ENCODE results near the gene CPLANE1.
"Not testable (repeated sequence)": the region's sequence is repeated elsewhere in the genome, so short reads cannot be mapped to it uniquely, and the experiment has no call there.

The CPLANE1 gene

DNA sequence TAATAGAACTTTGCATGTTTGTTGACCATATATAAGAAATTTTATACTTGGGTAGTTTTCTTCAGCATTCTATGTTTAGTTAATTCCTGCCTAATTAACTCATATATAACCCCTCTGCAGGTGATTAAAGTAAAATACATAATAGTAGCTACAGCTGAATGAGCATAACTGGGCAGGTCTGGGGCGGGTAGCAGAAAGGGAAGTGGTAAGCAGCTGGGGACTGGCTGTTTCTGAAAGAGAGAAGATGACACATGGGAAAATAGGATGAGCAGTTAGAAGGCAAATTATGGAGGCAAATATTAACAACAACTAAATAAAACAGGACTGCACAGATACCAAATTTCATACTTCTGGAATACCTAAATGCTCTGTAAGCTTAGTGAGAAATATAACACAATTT lies 128.1 kb downstream of the CPLANE1 start:
- DNase-seq (ENCODE audit: low read depth), result no peak

GRCh38 chr5:37120270-37120669 lies 128.9 kb downstream of the CPLANE1 start:
- no peak for DNase-seq (ENCODE audit: low read depth)

DNA sequence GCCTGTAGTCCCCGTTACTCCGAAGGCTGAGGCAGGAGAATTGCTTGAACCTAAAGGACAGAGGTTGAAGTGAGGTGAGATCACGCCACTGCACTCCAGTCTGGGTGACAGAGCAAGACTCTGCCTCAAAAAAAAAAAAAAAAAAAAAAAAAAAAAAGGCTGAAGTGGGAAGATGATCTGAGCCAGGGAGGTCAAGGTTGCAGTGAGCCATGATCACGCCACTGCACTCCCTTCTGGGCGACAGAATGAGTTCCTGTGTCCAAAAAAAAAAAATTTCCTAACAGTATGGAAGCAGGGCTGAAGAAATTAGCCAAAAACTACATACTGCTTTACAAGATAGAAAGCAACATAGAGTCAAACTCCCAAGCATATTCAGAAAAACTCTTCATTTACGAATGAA lies 132.8 kb downstream of the CPLANE1 start:
- DNase-seq (ENCODE audit: low read depth), result no peak

DNA sequence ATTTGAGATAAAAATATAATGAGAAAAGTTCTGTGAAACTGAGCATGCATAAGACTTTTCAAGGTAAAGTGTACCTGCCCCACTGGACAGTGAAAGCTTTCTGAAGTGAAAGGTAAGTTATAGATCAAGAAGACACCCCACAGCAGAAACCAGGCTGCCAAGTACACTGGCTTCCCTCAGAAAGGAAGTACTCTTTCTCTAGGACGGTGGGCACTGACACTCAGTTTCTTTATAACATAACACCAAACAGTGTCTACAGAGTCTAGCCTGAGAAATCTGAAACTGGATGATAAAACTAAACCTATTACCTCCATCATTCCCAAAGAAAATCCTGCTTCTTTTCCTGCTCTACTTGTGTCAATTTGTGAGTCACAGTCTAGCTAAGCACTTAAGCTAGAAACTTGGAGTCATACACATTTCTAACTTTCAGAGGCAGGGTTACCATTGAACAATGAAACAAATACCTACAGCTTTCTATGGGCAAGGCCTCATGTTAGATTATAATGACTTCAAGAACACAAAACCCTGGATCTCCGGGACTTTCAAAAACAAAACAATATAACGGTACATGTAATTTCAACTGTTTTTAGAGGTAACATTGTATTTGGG lies 136.7 kb downstream of the CPLANE1 start:
- DNase-seq (ENCODE audit: low read depth), result no peak

GRCh38 chr5:37111426-37112382 lies 137.5 kb downstream of the CPLANE1 start:
- no peak for DNase-seq (ENCODE audit: low read depth)

- DNase-seq (ENCODE audit: low read depth), result no peak
Measured at GRCh38 chr5:37110135-37110534, 139.0 kb downstream of the CPLANE1 start.

- DNase-seq (ENCODE audit: low read depth), result no peak
Measured at GRCh38 chr5:37109338-37109737, 139.8 kb downstream of the CPLANE1 start.

GRCh38 chr5:37103302-37103701 lies 145.9 kb downstream of the CPLANE1 start:
- no peak for DNase-seq (ENCODE audit: low read depth)

GRCh38 chr5:37099267-37099666 lies 149.9 kb downstream of the CPLANE1 start:
- DNase-seq (ENCODE audit: low read depth), result not testable (repeated sequence)

DNA sequence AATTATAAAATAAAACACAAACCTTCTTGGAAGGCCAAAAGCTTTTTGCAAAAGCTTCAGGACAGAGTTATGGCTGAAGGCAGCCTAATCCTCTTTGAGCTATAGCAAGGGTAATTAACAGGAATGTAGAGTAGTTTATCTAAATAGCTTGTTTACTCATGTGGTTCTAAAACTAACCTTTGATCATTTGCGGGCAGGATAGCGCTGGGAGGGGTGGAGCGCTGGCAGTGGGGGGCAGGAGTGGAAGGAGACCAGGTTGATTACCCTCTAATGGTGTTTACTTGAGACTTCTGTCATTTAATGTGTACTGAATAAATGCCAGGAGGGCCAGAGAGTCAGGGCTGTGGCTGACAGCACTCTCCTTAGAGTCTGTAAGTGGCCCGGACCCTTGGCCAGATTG lies 155.4 kb downstream of the CPLANE1 start:
- DNase-seq (ENCODE audit: low read depth), result not testable (repeated sequence)

DNA sequence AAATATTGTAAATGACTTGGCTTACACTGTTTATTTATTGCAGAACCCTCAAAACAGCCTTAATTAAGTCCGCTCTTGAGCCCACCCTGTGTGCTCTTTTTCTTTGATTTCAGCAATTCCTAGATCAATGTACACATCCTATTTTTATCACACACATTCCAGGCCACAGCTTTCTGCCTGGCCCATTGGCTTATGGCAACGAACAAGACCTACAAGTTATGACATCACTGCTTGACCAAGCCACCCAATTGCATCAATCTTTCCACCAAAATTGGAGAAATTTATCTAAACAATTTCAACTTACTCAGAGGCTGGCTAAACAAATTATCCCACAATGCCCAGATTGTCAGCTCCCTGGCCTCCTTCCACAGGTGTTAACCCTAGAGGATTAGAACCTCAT lies 158.4 kb downstream of the CPLANE1 start:
- no peak for DNase-seq (ENCODE audit: low read depth)

DNA sequence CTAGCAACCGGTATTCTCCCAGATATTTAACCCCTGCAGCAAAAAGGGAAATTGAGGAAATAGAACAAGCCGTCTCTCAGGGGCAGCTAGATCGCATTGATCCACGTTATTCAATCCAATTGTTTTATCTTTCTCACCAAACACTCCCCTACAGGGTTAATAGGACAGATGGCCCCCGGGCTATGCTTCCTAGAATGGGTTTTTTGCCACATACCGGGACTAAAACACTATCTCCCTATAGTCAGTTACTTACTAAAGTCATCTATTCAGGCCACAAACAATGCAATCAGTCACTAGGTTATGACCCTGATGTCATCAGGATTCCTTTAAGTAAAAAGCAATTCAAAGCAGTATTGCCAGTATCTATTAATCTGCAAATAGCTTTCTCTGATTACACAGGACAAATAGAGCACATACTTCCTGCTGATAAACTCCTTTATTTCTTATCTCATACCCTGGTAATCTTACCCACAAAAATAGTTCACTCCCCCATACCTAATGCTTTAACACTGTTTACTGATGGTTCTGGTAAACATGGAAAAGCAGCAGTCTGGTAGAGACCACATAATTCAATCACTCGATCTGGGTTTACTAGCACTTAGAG lies 159.0 kb downstream of the CPLANE1 start:
- no peak for DNase-seq (ENCODE audit: low read depth)

DNA sequence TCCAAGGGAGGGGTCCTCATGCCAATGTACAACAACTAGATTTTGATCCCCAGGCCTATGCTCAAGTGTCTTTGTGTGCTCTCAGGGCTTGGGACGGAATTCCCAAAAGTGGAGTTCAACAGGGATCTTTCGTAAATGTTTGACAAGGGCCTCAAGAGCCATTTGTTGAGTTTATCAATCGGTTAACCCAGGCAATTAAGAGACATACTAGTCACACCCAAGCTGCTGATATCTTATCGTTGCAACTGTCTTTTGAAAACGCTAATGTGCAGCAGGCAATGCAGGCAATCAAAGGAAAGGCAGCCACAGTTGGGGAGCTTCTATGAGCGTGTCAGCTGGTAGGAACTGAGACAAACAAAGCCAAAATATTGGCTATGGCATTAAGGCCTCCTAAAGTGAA lies 161.2 kb downstream of the CPLANE1 start:
- no peak for DNase-seq (ENCODE audit: low read depth)

- no peak for DNase-seq (ENCODE audit: low read depth)
Measured at GRCh38 chr5:37086466-37087173, 162.6 kb downstream of the CPLANE1 start.

GRCh38 chr5:37086026-37086425 lies 163.2 kb downstream of the CPLANE1 start:
- DNase-seq (ENCODE audit: low read depth), result not testable (repeated sequence)

GRCh38 chr5:37082977-37083376 lies 166.2 kb downstream of the CPLANE1 start:
- not testable (repeated sequence) for DNase-seq (ENCODE audit: low read depth)

DNA sequence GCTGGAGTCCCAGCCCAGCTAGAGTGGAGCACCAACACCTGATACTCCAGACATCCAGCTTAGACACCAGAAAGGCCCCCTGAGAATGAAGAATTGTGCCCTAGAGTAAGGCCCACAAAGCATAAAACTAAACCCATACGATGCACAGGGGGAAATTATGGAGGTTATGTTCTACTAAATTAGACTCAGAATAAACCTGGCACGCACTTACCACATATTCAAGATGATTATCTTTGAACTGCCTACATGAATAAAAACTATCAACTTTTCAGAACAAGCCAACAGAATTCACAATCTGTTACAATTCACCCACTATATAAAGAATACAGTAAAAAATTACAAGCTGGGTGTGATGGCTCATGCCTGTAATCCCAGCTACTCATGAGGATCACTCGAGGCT lies 168.5 kb downstream of the CPLANE1 start:
- no peak for DNase-seq (ENCODE audit: low read depth)

GRCh38 chr5:37077146-37077545 lies 172.0 kb downstream of the CPLANE1 start:
- DNase-seq (ENCODE audit: low read depth), result no peak

GRCh38 chr5:37075399-37075950 lies 173.7 kb downstream of the CPLANE1 start:
- DNase-seq (ENCODE audit: low read depth), result no peak

DNA sequence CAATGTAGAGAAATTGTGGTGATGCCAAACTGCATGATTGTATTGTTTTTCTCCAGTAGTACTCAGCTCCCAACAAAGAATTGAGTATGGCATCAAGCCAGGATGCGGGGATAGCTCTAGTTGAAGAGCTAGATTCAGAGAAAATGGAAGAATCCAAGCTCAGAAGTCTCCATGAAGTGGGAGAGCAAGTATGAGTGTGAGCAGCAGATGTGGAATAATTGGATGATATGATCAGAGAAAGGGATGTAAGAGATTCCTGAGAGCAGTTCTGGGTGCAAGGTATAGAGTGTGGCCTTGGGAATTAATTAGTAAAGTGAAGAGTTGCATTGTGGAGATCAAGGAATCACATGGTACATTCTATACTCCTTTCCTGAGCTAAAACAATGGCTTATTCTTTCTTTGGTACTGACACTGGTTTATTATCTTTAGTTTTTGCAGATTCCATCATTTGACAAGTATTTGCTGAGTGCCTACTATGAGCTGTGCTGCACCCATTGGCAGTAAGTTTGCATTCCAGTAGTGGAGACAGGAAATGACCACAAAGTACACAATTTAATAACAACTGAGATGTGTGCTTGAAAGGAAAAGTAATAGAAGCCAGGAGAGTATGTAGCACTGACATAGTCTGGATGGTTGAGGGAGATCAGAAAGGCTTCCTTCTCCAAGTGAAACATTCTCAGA lies 177.1 kb downstream of the CPLANE1 start:
- DNase-seq (ENCODE audit: low read depth), result no peak

GRCh38 chr5:37071487-37071886 lies 177.7 kb downstream of the CPLANE1 start:
- no peak for DNase-seq (ENCODE audit: low read depth)
